HepG2 (cell line): ENCODE data around the gene DYDC2. TPM values are rescaled to one million over a fixed set of nuclear protein-coding genes. Genes with fewer than 3 reads are reported as not detected.

Source experiments
- ARNT2 ChIP-seq: sonication (generic); formaldehyde crosslinking; IDR thresholded peaks from 2 replicates; pipeline ENCODE4 v1.8.0; 2022; ENCODE audit warnings: mild to moderate bottlenecking, low read depth, missing genetic modification reagents, moderate library complexity
- ATF3 ChIP-seq: sonication (generic); formaldehyde crosslinking; IDR thresholded peaks from 2 replicates; pipeline ENCODE4 v1.4.0; 2020; ENCODE audit warnings: missing genetic modification reagents
- ATF6 ChIP-seq: sonication (generic); formaldehyde crosslinking; conservative IDR thresholded peaks from 2 replicates; pipeline ENCODE4 v1.4.0; 2020; ENCODE audit warnings: missing genetic modification reagents
- HNF1B ChIP-seq: sonication (generic); formaldehyde crosslinking; IDR thresholded peaks from 2 replicates; pipeline ENCODE4 v1.5.1; 2020; ENCODE audit warnings: mild to moderate bottlenecking, moderate library complexity, missing genetic modification reagents
- MAFF ChIP-seq: IDR thresholded peaks from 2 replicates; pipeline ENCODE4 v1.6.1; 2011; ENCODE audit warnings: low read depth, low read length, improper control_type of control experiment
- MEF2D ChIP-seq: sonication (generic); formaldehyde crosslinking; IDR thresholded peaks from 2 replicates; pipeline ENCODE4 v1.5.1; 2020; ENCODE audit warnings: mild to moderate bottlenecking, missing genetic modification reagents
- NBN ChIP-seq: fragments of 450-650 bp; conservative IDR thresholded peaks from 2 replicates; pipeline ENCODE4 v1.6.1; 2017
- SIX1 ChIP-seq: sonication (generic); formaldehyde crosslinking; IDR thresholded peaks from 2 replicates; pipeline ENCODE4 v1.4.0; 2020; ENCODE audit warnings: missing genetic modification reagents, borderline replicate concordance
- SMYD3 ChIP-seq: sonication (generic); formaldehyde crosslinking; IDR thresholded peaks from 2 replicates; pipeline ENCODE4 v1.8.1; 2023; ENCODE audit warnings: mild to moderate bottlenecking, missing genetic modification reagents
- STAG1 ChIP-seq: sonication (generic); formaldehyde crosslinking; IDR thresholded peaks from 2 replicates; pipeline ENCODE4 v1.4.0; 2020; ENCODE audit warnings: missing genetic modification reagents
- TFDP2 ChIP-seq: sonication (generic); formaldehyde crosslinking; IDR thresholded peaks from 2 replicates; pipeline ENCODE4 v1.4.0; 2020; ENCODE audit warnings: missing genetic modification reagents
- TOPORS ChIP-seq: sonication (generic); formaldehyde crosslinking; IDR thresholded peaks from 2 replicates; pipeline ENCODE4 v1.8.0; 2023; ENCODE audit warnings: mild to moderate bottlenecking, missing genetic modification reagents
- ZBTB33 ChIP-seq: sonication (generic); formaldehyde crosslinking; IDR thresholded peaks from 2 replicates; pipeline ENCODE4 v1.4.0; 2020; ENCODE audit warnings: missing genetic modification reagents
- ZNF234 ChIP-seq: sonication (generic); formaldehyde crosslinking; conservative IDR thresholded peaks from 2 replicates; pipeline ENCODE4 v1.5.1; 2020; ENCODE audit warnings: mild to moderate bottlenecking, missing genetic modification reagents
- ZNF276 ChIP-seq: sonication (generic); formaldehyde crosslinking; IDR thresholded peaks from 2 replicates; pipeline ENCODE4 v1.4.0; 2020; ENCODE audit warnings: mild to moderate bottlenecking, low read depth, missing genetic modification reagents
- ZNF484 ChIP-seq: sonication (generic); formaldehyde crosslinking; IDR thresholded peaks from 2 replicates; pipeline ENCODE4 v1.5.1; 2020; ENCODE audit warnings: mild to moderate bottlenecking, low read depth, missing genetic modification reagents, borderline replicate concordance
- ZNF550 ChIP-seq: sonication (generic); formaldehyde crosslinking; IDR thresholded peaks from 2 replicates; pipeline ENCODE4 v1.4.0; 2020; ENCODE audit warnings: mild to moderate bottlenecking, missing genetic modification reagents, borderline replicate concordance
- ZNF639 ChIP-seq: conservative IDR thresholded peaks from 2 replicates; pipeline ENCODE4 v1.6.1; 2018; ENCODE audit warnings: missing genetic modification reagents
- ZNF83 ChIP-seq: sonication (generic); formaldehyde crosslinking; IDR thresholded peaks from 2 replicates; pipeline ENCODE4 v1.4.0; 2020; ENCODE audit warnings: missing genetic modification reagents, mild to moderate bottlenecking, borderline replicate concordance
- ZNF878 ChIP-seq: sonication (generic); formaldehyde crosslinking; IDR thresholded peaks from 2 replicates; pipeline ENCODE4 v1.8.1; 2023; ENCODE audit warnings: mild to moderate bottlenecking, missing genetic modification reagents, moderate library complexity
- polyA plus RNA-seq, 8 experiments: library from polyadenylated mRNA; depleted of rRNA in 3 of 8; stranded (reverse) in 7 of 8; unstranded in 1 of 8; fragments of >200 nt; fragmentation: Illumina TruSeq in 4 of 8; extraction: Trizol in 4 of 8; gene quantifications; 2 replicates each; pipeline versions ENCODE4 v1.2.1 to v1.2.3, GENCODE V29; 2011 to 2016; ENCODE audit warnings: low read depth in 4 of 8, missing spikeins in 1 of 8, mixed read lengths in 1 of 8; ENCODE audit not compliant: insufficient read depth in 1 of 8
- total RNA-seq, 5 experiments: library from RNA; depleted of rRNA; stranded (reverse); fragments of >200 nt; fragmentation: Illumina TruSeq; extraction: Trizol; gene quantifications; 2 replicates each; pipeline ENCODE4 v1.2.3, GENCODE V29; 2016; ENCODE audit warnings: low read depth in 1 of 5

Gene DYDC2
- total and polyA plus RNA-seq, 2 of the 13 experiments (the other 11 are each of a cell fraction or from before 2014, with no cell fraction given) = 0.98 to 2.3 TPM

- TF ChIP-seq SIX1 (CRISPR knock-in tag) (no peak), TFDP2 (CRISPR knock-in tag) (no peak), ZNF878 (peak; percentile 24; the same call in 1 of the 2 replicates), ZNF234 (CRISPR knock-in tag) (no peak), SMYD3 (no peak), ARNT2 (CRISPR knock-in tag) (no peak), ZNF639 (no peak), TOPORS (CRISPR knock-in tag) (no peak), MEF2D (CRISPR knock-in tag) (0 out of 2 replicates have a peak, but pooled peaks have one; percentile 9), MAFF (no peak), NBN (no peak), ATF6 (CRISPR knock-in tag) (no peak), ZNF83 (no peak), STAG1 (CRISPR knock-in tag) (no peak), ZNF484 (CRISPR knock-in tag) (no peak), ATF3 (CRISPR knock-in tag) (no peak), ZBTB33 (CRISPR knock-in tag) (no peak), ZNF276 (CRISPR knock-in tag) (no peak), ZNF550 (CRISPR knock-in tag) (no peak), HNF1B (CRISPR knock-in tag) (peak; percentile 47; the same call in 1 of the 2 replicates)
These were observed 54.7 kb downstream of the DYDC2 start (continued) for GRCh38 chr10:80411267-80411668.
